Measurements from ENCODE around the gene ZNF112. TPM values are rescaled to one million over a fixed set of nuclear protein-coding genes. Genes with fewer than 3 reads are reported as not detected.

Gene ZNF112
- total RNA-seq, 6 experiments from 2014 or later = 0.86 to 1.7 (median 1.1) TPM

DNA sequence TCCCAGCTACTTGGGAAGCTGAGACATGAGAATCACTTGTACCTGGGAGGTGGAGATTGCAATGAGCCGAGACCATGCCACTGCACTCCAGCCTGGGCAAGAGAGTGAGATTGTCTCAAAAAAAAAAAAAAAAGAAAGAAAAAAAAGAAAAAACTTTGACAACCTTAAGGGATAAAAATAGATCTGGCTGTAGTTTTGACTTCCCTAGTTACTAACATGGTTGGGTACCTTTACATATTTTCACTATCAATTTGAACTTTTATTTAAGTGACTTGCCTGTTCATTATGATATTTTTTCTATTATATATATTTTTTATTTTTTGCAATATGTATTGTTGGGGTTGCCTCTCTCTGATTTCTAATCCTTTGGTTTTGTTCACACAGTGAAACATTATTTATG lies 43.2 kb downstream of the ZNF112 start:
- Histone ChIP-seq H3K27me3 (no peaks in the 10 kb centered on the region), H3K4me3 (no peak overlapping the region), H3K9me3 (peaks cover 0 to 5% (median 2%) of the 10 kb centered on the region in 4 donors), H3K27ac (no peak overlapping the region), H3K4me1 (no peaks in the 10 kb centered on the region), H3K36me3 (no peaks in the 10 kb centered on the region)
- 88% methylated on average over 1 of the region's 1 CpG for WGBS (ENCODE audit: insufficient coverage, low coverage, low lambda C conversion rate, missing lambda C conversion rate)
- ATAC-seq (no peak), DNase-seq (no peak)
- intact Hi-C loops (cut with DNase I) = no loop called here
- TF ChIP-seq CTCF (IDR thresholded peaks at IDR 0.05) (no peak), POLR2A (IDR thresholded peaks at IDR 0.05) (no peak)

DNA sequence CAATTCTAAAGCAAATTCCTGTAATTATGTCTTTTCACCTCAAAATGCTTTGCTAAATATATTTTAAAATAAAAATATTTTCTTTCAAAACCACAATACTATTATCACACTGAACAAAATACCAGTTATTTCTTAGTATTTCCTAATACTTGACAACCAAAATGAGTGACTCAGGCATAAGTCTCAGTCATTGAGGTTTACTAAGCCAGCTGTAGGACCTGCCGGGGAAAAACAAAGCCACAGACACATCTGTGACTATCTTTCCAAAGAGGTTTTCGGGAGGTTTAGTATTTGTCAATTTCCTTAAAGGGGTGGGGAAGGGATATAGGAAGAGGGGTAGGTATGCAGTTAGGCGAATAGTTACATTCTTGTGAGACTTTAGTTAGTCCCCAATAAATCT lies 48.5 kb downstream of the ZNF112 start:
- 64% methylated on average over 3 of the region's 3 CpGs for WGBS (ENCODE audit: insufficient coverage, low coverage, low lambda C conversion rate, missing lambda C conversion rate)
- no peak for ATAC-seq
- no peak for DNase-seq
- H3K36me3 ChIP-seq = no peaks in the 10 kb centered on the region
- H3K4me3 ChIP-seq = no peak overlapping the region
- peaks cover 0 to 6% (median 0%) of the 10 kb centered on the region in 4 donors for H3K4me1 ChIP-seq
- TF ChIP-seq CTCF (IDR thresholded peaks at IDR 0.05) (no peak), POLR2A (IDR thresholded peaks at IDR 0.05) (no peak)
- intact Hi-C loops (cut with DNase I) = no loop called here
- no peaks in the 10 kb centered on the region for H3K27me3 ChIP-seq
- no peak overlapping the region for H3K27ac ChIP-seq
- peaks cover 0 to 3% (median 0%) of the 10 kb centered on the region in 4 donors for H3K9me3 ChIP-seq

DNA sequence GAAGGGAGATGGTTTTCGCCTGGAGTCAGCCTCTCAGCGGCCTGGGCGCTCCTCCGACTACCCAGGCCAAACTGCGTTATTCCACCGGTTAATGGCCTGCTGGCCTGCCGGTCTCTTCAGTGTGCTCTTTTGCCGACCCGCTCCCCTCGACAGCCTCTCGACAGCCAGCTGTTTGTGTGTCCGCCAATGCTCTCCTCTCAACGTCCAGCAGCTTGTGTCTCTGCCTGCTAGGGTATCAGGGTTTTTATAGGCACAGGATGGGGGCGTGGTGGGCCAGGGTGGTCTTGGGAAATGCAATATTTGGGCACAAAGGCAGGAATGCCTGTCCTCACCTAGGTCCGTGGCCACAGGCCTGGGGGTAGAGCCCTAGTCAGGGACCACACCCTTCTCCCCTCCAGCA lies 50.2 kb downstream of the ZNF112 start:
- H3K36me3 ChIP-seq = peaks cover 0 to 2% (median 0%) of the 10 kb centered on the region in 4 donors
- no peak overlapping the region for H3K27ac ChIP-seq
- intact Hi-C loops (cut with DNase I) = no loop called here
- H3K4me1 ChIP-seq = peaks cover 0 to 6% (median 0%) of the 10 kb centered on the region in 4 donors
- no peaks in the 10 kb centered on the region for H3K9me3 ChIP-seq
- no peak for DNase-seq
- H3K4me3 ChIP-seq = no peak overlapping the region
- WGBS (ENCODE audit: insufficient coverage, low coverage, low lambda C conversion rate, missing lambda C conversion rate) = 87% methylated on average over 13 of the region's 15 CpGs
- TF ChIP-seq POLR2A (IDR thresholded peaks at IDR 0.05) (no peak), CTCF (IDR thresholded peaks at IDR 0.05) (no peak)
- ATAC-seq = no peak
- no peaks in the 10 kb centered on the region for H3K27me3 ChIP-seq

- peaks cover 0 to 4% (median under 1%) of the 10 kb centered on the region in 4 donors for H3K36me3 ChIP-seq
- no peaks in the 10 kb centered on the region for H3K27me3 ChIP-seq
- DNase-seq = no peak
- peak overlapping the region in 2 of 3 donors; percentile 85 to 94 for H3K4me3 ChIP-seq
- no peak for TF ChIP-seq CTCF (IDR thresholded peaks at IDR 0.05)
- TF ChIP-seq POLR2A (IDR thresholded peaks at IDR 0.05) = no peak
- no peak for ATAC-seq
- H3K9me3 ChIP-seq = no peaks in the 10 kb centered on the region
- intact Hi-C loops (cut with DNase I) = no loop called here
- H3K4me1 ChIP-seq = peaks cover 0 to 6% (median 0%) of the 10 kb centered on the region in 4 donors
- 83% methylated on average over 4 of the region's 4 CpGs for WGBS (ENCODE audit: insufficient coverage, low coverage, low lambda C conversion rate, missing lambda C conversion rate)
- no peak overlapping the region for H3K27ac ChIP-seq
These were observed 51.0 kb downstream of the ZNF112 start for GRCh38 chr19:44305457-44305856.

Data from right lobe of liver (tissue), 6 donors.